ENCODE results near the gene BSCL2.
A peak's percentile ranks its signal among the peaks of the same experiment; 100 is the strongest.

Gene BSCL2

GRCh38 chr11:62647609-62648005, 59.6 kb downstream of the BSCL2 start:
- Histone ChIP-seq H3K4me3 (ENCODE audit: low read length) (no peak overlapping the region), H3K9me2 (replicated peaks; ENCODE audit: control insufficient read depth, low read length) (no peaks in the 10 kb centered on the region), H3K4me1 (ENCODE audit: control insufficient read depth, low read length) (peaks cover 40% of the 10 kb centered on the region), H3K4me2 (ENCODE audit: low read length) (no peak overlapping the region), H4K20me1 (ENCODE audit: control insufficient read depth, insufficient read depth, low read depth, low read length) (peaks cover 3% of the 10 kb centered on the region; the same call in 1 of the 2 replicates), H3K27me3 (ENCODE audit: control insufficient read depth, low read length) (no peaks in the 10 kb centered on the region), H3K79me2 (ENCODE audit: control insufficient read depth, low read length) (peaks cover 84% of the 10 kb centered on the region), H3K27ac (ENCODE audit: low read depth, low read length) (no peak overlapping the region), H3F3A (ENCODE audit: control insufficient read depth, insufficient read depth) (no peaks in the 10 kb centered on the region), H3K9me3 (ENCODE audit: control insufficient read depth, insufficient read depth, low read length) (no peaks in the 10 kb centered on the region), H3K36me3 (ENCODE audit: control insufficient read depth, low read length) (peaks cover 68% of the 10 kb centered on the region)
- TF ChIP-seq CTCF (IDR thresholded peaks at IDR 0.05; ENCODE audit: low read depth, low read length, poor library complexity, severe bottlenecking) (no peak), EZH2phosphoT487 (IDR thresholded peaks at IDR 0.05; ENCODE audit: borderline replicate concordance, low read length) (no peak)

GRCh38 chr11:62646825-62647608, 60.2 kb downstream of the BSCL2 start:
- Histone ChIP-seq H3K79me2 (ENCODE audit: control insufficient read depth, low read length) (peaks cover 84% of the 10 kb centered on the region), H3K4me3 (ENCODE audit: low read length) (peak overlapping the region; percentile 7; the same call in 1 of the 2 replicates)

GRCh38 chr11:62645946-62646824, 61.0 kb downstream of the BSCL2 start, which contains the start of gene GANAB:
Gene GANAB, minus strand, starts transcription at chr11:62646613. Its CDS starts 14 bp downstream, at chr11:62646599.
- Histone ChIP-seq H3K9me2 (replicated peaks; ENCODE audit: control insufficient read depth, low read length) (no peaks in the 10 kb centered on the region), H3F3A (ENCODE audit: control insufficient read depth, insufficient read depth) (no peaks in the 10 kb centered on the region), H3K79me2 (ENCODE audit: control insufficient read depth, low read length) (peaks cover 84% of the 10 kb centered on the region), H3K36me3 (ENCODE audit: control insufficient read depth, low read length) (peaks cover 72% of the 10 kb centered on the region), H3K4me1 (ENCODE audit: control insufficient read depth, low read length) (peaks cover 29% of the 10 kb centered on the region), H3K9me3 (ENCODE audit: control insufficient read depth, insufficient read depth, low read length) (no peaks in the 10 kb centered on the region), H3K4me3 (ENCODE audit: low read length) (peak within 1 kb of the TSS; percentile 97), H3K4me2 (ENCODE audit: low read length) (peak within 1 kb of the TSS; percentile 87), H3K27ac (ENCODE audit: low read depth, low read length) (peak within 1 kb of the TSS; percentile 78), H3K27me3 (ENCODE audit: control insufficient read depth, low read length) (no peaks in the 10 kb centered on the region), H4K20me1 (ENCODE audit: control insufficient read depth, insufficient read depth, low read depth, low read length) (peaks cover 3% of the 10 kb centered on the region; the same call in 1 of the 2 replicates)
- TF ChIP-seq CTCF (IDR thresholded peaks at IDR 0.05; ENCODE audit: low read depth, low read length, poor library complexity, severe bottlenecking) (no peak), EZH2phosphoT487 (IDR thresholded peaks at IDR 0.05; ENCODE audit: borderline replicate concordance, low read length) (no peak)

More at GRCh38 chr11:62646825-62647608, 60.2 kb downstream of the BSCL2 start:
- Histone ChIP-seq H3K4me2 (ENCODE audit: low read length) (peak overlapping the region; percentile 35), H3K9me3 (ENCODE audit: control insufficient read depth, insufficient read depth, low read length) (no peaks in the 10 kb centered on the region), H4K20me1 (ENCODE audit: control insufficient read depth, insufficient read depth, low read depth, low read length) (peaks cover 3% of the 10 kb centered on the region; the same call in 1 of the 2 replicates), H3K27me3 (ENCODE audit: control insufficient read depth, low read length) (no peaks in the 10 kb centered on the region), H3F3A (ENCODE audit: control insufficient read depth, insufficient read depth) (no peaks in the 10 kb centered on the region), H3K36me3 (ENCODE audit: control insufficient read depth, low read length) (peaks cover 69% of the 10 kb centered on the region), H3K27ac (ENCODE audit: low read depth, low read length) (no peak overlapping the region), H3K4me1 (ENCODE audit: control insufficient read depth, low read length) (peaks cover 37% of the 10 kb centered on the region), H3K9me2 (replicated peaks; ENCODE audit: control insufficient read depth, low read length) (no peaks in the 10 kb centered on the region)
- TF ChIP-seq CTCF (IDR thresholded peaks at IDR 0.05; ENCODE audit: low read depth, low read length, poor library complexity, severe bottlenecking) (no peak), EZH2phosphoT487 (IDR thresholded peaks at IDR 0.05; ENCODE audit: borderline replicate concordance, low read length) (no peak)
